A549 (cell line): ENCODE data around the gene SELENOI. TPM values are rescaled to one million over a fixed set of nuclear protein-coding genes. Genes with fewer than 3 reads are reported as not detected.

ENCODE experiments used
- ATAC-seq, 2 experiments: fragments of 200-7000 bp in 1 of 2; fragments of >200 bp in 1 of 2; cut with Nextera tagmentation in 1 of 2; cut with Tn5 transposase in 1 of 2; 3 replicates each; pipeline versions ENCODE4 v1.8.0 to v1.9.1; 2018 to 2020; ENCODE audit warnings: mild to moderate bottlenecking in 1 of 2, moderate library complexity in 1 of 2
- CTCF ChIA-PET: fragments of 300-600 bp; sonication (Branson Sonifier 250); formaldehyde crosslinking; extraction: SDS; loops from one replicate; lab custom pipeline; 2021; ENCODE audit warnings: antibody characterized with exemption, inconsistent platforms; lab: Yijun Ruan, JAX
- POLR2A ChIA-PET: fragments of 350-600 bp; formaldehyde crosslinking; extraction: SDS; loops from one replicate; lab custom pipeline; 2021; ENCODE audit warnings: antibody characterized with exemption, inconsistent platforms; lab: Yijun Ruan, JAX
- DNase-seq, 2 experiments: peaks; one replicate each; pipeline versions ENCODE4 v3.0.0 to v3.0.0-alpha.2; 2011 to 2016; ENCODE audit warnings: low read depth in 1 of 2, low spot score in 1 of 2
- FAIRE-seq: peaks from 2 replicates; lab custom pipeline; 2011; peaks lifted over from hg19 to GRCh38; lab: Jason Lieb, UNC
- H3K27ac ChIP-seq, 2 experiments: fragments of >200 bp; sonication (Bioruptor Twin); formaldehyde crosslinking; 3 replicates each; pipeline ENCODE4 v1.5.1; 2016 to 2017
- H3K4me1 ChIP-seq: fragments of >200 bp; sonication (Bioruptor Twin); formaldehyde crosslinking; 3 replicates; pipeline ENCODE4 v1.6.1; 2016
- H3K4me2 ChIP-seq: fragments of >200 bp; sonication (Bioruptor Twin); formaldehyde crosslinking; 3 replicates; pipeline ENCODE4 v1.6.1; 2016
- H3K4me3 ChIP-seq: fragments of >200 bp; sonication (Bioruptor Twin); formaldehyde crosslinking; 3 replicates; pipeline ENCODE4 v1.5.1; 2016
- H3K9me3 ChIP-seq: fragments of >200 bp; sonication (Bioruptor Twin); formaldehyde crosslinking; 3 replicates; pipeline ENCODE4 v1.6.1; 2016
- BCL3 ChIP-seq: fragments of >200 bp; sonication (Bioruptor Twin); formaldehyde crosslinking; IDR thresholded peaks from 3 replicates; pipeline ENCODE4 v1.6.1; 2016
- CEBPB ChIP-seq, 2 experiments: fragments of >200 bp in 1 of 2; sonication (Bioruptor Twin) in 1 of 2; formaldehyde crosslinking in 1 of 2; IDR thresholded peaks; 2 replicates each; pipeline ENCODE4 v1.6.1; 2012 to 2016
- CHD4 ChIP-seq: fragments of 200-600 bp; sonication (generic); IDR thresholded peaks from 2 replicates; pipeline ENCODE4 v1.6.1; 2016; ENCODE audit warnings: antibody characterized with exemption, mild to moderate bottlenecking, borderline replicate concordance
- EHMT2 ChIP-seq: fragments of 200-600 bp; sonication (generic); IDR thresholded peaks from 2 replicates; pipeline ENCODE4 v1.6.1; 2016; ENCODE audit warnings: antibody characterized with exemption, low read depth, mild to moderate bottlenecking, moderate library complexity
- EP300 ChIP-seq, 2 experiments: fragments of >200 bp; sonication (Bioruptor Twin); formaldehyde crosslinking; IDR thresholded peaks; 2 replicates in 1 of 2; 3 replicates in 1 of 2; pipeline ENCODE4 v1.6.1; 2016 to 2017
- ESRRA ChIP-seq: fragments of 150-350 bp; IDR thresholded peaks from 2 replicates; pipeline ENCODE4 v1.6.1; 2014; ENCODE audit warnings: mild to moderate bottlenecking, low read length, borderline replicate concordance
- FOSB ChIP-seq: fragments of 250-450 bp; sonication (Bioruptor Pico); IDR thresholded peaks from 2 replicates; pipeline ENCODE4 v1.5.0; 2020; ENCODE audit warnings: mild to moderate bottlenecking, moderate library complexity
- HES2 ChIP-seq: fragments of >200 bp; sonication (Bioruptor Twin); formaldehyde crosslinking; IDR thresholded peaks from 2 replicates; pipeline ENCODE4 v1.6.1; 2016
- HEYL ChIP-seq: fragments of 250-450 bp; sonication (Bioruptor Pico); IDR thresholded peaks from 2 replicates; pipeline ENCODE4 v1.8.0; 2021; ENCODE audit warnings: mild to moderate bottlenecking, moderate library complexity
- HOXB5 ChIP-seq: fragments of 250-450 bp; sonication (Bioruptor Pico); IDR thresholded peaks from 2 replicates; pipeline ENCODE4 v1.5.0; 2020; ENCODE audit warnings: mild to moderate bottlenecking, moderate library complexity
- JUNB ChIP-seq: fragments of >200 bp; sonication (Bioruptor Twin); formaldehyde crosslinking; IDR thresholded peaks from 2 replicates; pipeline ENCODE4 v1.6.1; 2016
- KDM1A ChIP-seq: fragments of 200-600 bp; sonication (generic); IDR thresholded peaks from 2 replicates; pipeline ENCODE4 v1.6.1; 2016; ENCODE audit warnings: low read depth, mild to moderate bottlenecking
- PHF8 ChIP-seq: fragments of 200-600 bp; sonication (generic); IDR thresholded peaks from 2 replicates; pipeline ENCODE4 v1.6.1; 2016; ENCODE audit warnings: low read depth, mild to moderate bottlenecking, antibody characterized with exemption, moderate library complexity, borderline replicate concordance
- REST ChIP-seq: fragments of 200-600 bp; sonication (generic); IDR thresholded peaks from 2 replicates; pipeline ENCODE4 v1.6.1; 2016; ENCODE audit warnings: antibody characterized with exemption, mild to moderate bottlenecking, moderate library complexity
- SMC3 ChIP-seq: fragments of >200 bp; sonication (Bioruptor Twin); formaldehyde crosslinking; IDR thresholded peaks from 3 replicates; pipeline ENCODE4 v1.6.1; 2018; ENCODE audit warnings: inconsistent platforms
- TFCP2L1 ChIP-seq: fragments of 250-450 bp; sonication (Bioruptor Pico); IDR thresholded peaks from 2 replicates; pipeline ENCODE4 v1.5.0; 2021; ENCODE audit warnings: mild to moderate bottlenecking
- TP53 ChIP-seq: fragments of 250-450 bp; sonication (Bioruptor Pico); IDR thresholded peaks from 2 replicates; pipeline ENCODE4 v1.5.0; 2021; ENCODE audit warnings: mild to moderate bottlenecking, moderate library complexity
- WGBS: methylation state at CpG from one replicate; pipeline ENCODE4 v1.1.6; 2017; ENCODE audit errors: missing lambda C conversion rate; 5-methylcytosine and 5-hydroxymethylcytosine counted together
- polyA plus RNA-seq, 4 experiments: library from polyadenylated mRNA; depleted of rRNA in 3 of 4; stranded (reverse); fragments of >200 nt; fragmentation: RNase III in 1 of 4; extraction: RNeasy Plus Mini Kit Qiagen cat#74134 plus additional on column Dnase treatment in 1 of 4; gene quantifications; 2 replicates in 3 of 4; 3 replicates in 1 of 4; pipeline ENCODE4 v1.2.3, GENCODE V29; 2011 to 2017
- TF ChIP-seq, protein P1 (sequence below): IDR thresholded peaks from 2 replicates; pipeline ENCODE4 v1.6.1; 2012; ENCODE audit warnings: low read depth, borderline replicate concordance
- TF ChIP-seq, protein P2 (sequence below): fragments of 250-450 bp; sonication (Bioruptor Pico); IDR thresholded peaks from 2 replicates; pipeline ENCODE4 v1.5.0; 2021; ENCODE audit warnings: mild to moderate bottlenecking, moderate library complexity, borderline replicate concordance
- TF ChIP-seq, protein P3 (sequence below): fragments of 250-450 bp; sonication (Bioruptor Pico); IDR thresholded peaks from 2 replicates; pipeline ENCODE4 v1.5.0; 2020; ENCODE audit warnings: low read depth, mild to moderate bottlenecking, moderate library complexity
- TF ChIP-seq, protein P4 (sequence below): IDR thresholded peaks from 2 replicates; pipeline ENCODE4 v1.6.1; 2012

The SELENOI gene
- polyA plus RNA-seq, 2 of the 4 experiments (the other 2 are of a cell fraction), result 18.2 to 38.7 TPM

- ATAC-seq (no peak), DNase-seq (no peak), FAIRE-seq (no peak)
- whole genome bisulfite sequencing, result 60% methylated on average over 10 of the region's 10 CpGs
- H3K9me3 ChIP-seq, result no peaks in the 10 kb centered on the region
- H3K4me1 ChIP-seq, result no peaks in the 10 kb centered on the region
- H3K27ac ChIP-seq, result no peak overlapping the region
- H3K4me3 ChIP-seq, result no peak overlapping the region
- TF ChIP-seq EHMT2 (no peak), BCL3 (no peak)
- CTCF ChIA-PET, result interaction anchor here (0.6 to 14.5 kb wide), 4 partner anchors 9 to 1099 kb away, joined by 3 to 156 read pairs (median 5); no protein-coding TSS in a partner anchor
- H3K4me2 ChIP-seq, result no peak overlapping the region
- POLR2A ChIA-PET, result interaction anchor here (0.6 kb wide), 1 partner anchor 22 kb away, joined by 3 read pairs; no protein-coding TSS in a partner anchor
Measured at GRCh38 chr2:26309921-26310320, 36.0 kb upstream of the SELENOI start.

- ChIA-PET POLR2A (no interaction called here), CTCF (interaction anchor here (14.5 kb wide), 1 partner anchor 18 kb away, joined by 156 read pairs; no protein-coding TSS in a partner anchor)
- 61% methylated on average over 9 of the region's 9 CpGs for WGBS
- no peak for DNase-seq
- no peak overlapping the region for H3K4me3 ChIP-seq
- ATAC-seq, result no peak
- no peak overlapping the region for H3K27ac ChIP-seq
- no peak overlapping the region for H3K4me2 ChIP-seq
- TF ChIP-seq, protein P1, sequence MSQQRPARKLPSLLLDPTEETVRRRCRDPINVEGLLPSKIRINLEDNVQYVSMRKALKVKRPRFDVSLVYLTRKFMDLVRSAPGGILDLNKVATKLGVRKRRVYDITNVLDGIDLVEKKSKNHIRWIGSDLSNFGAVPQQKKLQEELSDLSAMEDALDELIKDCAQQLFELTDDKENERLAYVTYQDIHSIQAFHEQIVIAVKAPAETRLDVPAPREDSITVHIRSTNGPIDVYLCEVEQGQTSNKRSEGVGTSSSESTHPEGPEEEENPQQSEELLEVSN, result no peak
- TF ChIP-seq, protein P2, sequence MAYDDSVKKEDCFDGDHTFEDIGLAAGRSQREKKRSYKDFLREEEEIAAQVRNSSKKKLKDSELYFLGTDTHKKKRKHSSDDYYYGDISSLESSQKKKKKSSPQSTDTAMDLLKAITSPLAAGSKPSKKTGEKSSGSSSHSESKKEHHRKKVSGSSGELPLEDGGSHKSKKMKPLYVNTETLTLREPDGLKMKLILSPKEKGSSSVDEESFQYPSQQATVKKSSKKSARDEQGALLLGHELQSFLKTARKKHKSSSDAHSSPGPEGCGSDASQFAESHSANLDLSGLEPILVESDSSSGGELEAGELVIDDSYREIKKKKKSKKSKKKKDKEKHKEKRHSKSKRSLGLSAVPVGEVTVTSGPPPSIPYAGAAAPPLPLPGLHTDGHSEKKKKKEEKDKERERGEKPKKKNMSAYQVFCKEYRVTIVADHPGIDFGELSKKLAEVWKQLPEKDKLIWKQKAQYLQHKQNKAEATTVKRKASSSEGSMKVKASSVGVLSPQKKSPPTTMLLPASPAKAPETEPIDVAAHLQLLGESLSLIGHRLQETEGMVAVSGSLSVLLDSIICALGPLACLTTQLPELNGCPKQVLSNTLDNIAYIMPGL (CRISPR knock-in tag), result no peak
- TF ChIP-seq REST, result no peak
- no peak for TF ChIP-seq CHD4
- TF ChIP-seq ESRRA, result no peak
- no peak for TF ChIP-seq EP300 (IDR thresholded peaks at IDR 0.05)
- TF ChIP-seq TP53 (CRISPR knock-in tag), result no peak
- no peak for TF ChIP-seq CEBPB (IDR thresholded peaks at IDR 0.05)
- TF ChIP-seq HOXB5 (CRISPR knock-in tag), result no peak
- TF ChIP-seq, protein P3, sequence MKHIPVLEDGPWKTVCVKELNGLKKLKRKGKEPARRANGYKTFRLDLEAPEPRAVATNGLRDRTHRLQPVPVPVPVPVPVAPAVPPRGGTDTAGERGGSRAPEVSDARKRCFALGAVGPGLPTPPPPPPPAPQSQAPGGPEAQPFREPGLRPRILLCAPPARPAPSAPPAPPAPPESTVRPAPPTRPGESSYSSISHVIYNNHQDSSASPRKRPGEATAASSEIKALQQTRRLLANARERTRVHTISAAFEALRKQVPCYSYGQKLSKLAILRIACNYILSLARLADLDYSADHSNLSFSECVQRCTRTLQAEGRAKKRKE (CRISPR knock-in tag), result no peak
- TF ChIP-seq PHF8, result no peak
- no peak for TF ChIP-seq HES2
- TF ChIP-seq TFCP2L1, result no peak
- TF ChIP-seq HEYL, result no peak
- no peak for TF ChIP-seq FOSB (CRISPR knock-in tag)
- no peak for TF ChIP-seq KDM1A
- TF ChIP-seq JUNB, result no peak
- TF ChIP-seq, protein P4, sequence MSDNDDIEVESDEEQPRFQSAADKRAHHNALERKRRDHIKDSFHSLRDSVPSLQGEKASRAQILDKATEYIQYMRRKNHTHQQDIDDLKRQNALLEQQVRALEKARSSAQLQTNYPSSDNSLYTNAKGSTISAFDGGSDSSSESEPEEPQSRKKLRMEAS, result no peak
- TF ChIP-seq SMC3, result no peak
- no peak for FAIRE-seq
- no peaks in the 10 kb centered on the region for H3K9me3 ChIP-seq
- H3K4me1 ChIP-seq, result no peaks in the 10 kb centered on the region
Measured at GRCh38 chr2:26312471-26312870, 33.5 kb upstream of the SELENOI start.
